Activated T-cell treated with anti-CD3 and anti-CD28 coated beads, Interleukin-2, amount 50 U/mL, for 72 hours (primary cell): ENCODE measurements around the gene CYP2S1. TPM values are rescaled to one million over a fixed set of nuclear protein-coding genes. Genes with fewer than 3 reads are reported as not detected.

Experiments
- ATAC-seq, 2 donors: fragments of 150-1000 bp; cut with Tn5 transposase; replicated peaks in 1 of 2; 2 replicates each; pipeline ENCODE4 v1.10.0; 2021; ENCODE audit warnings: moderate library complexity in 2 of 2, mild to moderate bottlenecking in 1 of 2
- DNase-seq, 2 donors: peaks; one replicate each; pipeline ENCODE4 v3.0.0; 2021 to 2022; ENCODE audit warnings: mixed read lengths in 1 of 2
- H3K27ac Mint-ChIP-seq: one replicate; pipeline ENCODE4 v1.8.0; 2022; ENCODE audit warnings: mild to moderate bottlenecking, moderate library complexity, mixed read lengths
- H3K27me3 Mint-ChIP-seq: one replicate; pipeline ENCODE4 v1.8.0; 2022; ENCODE audit warnings: low read depth, mixed read lengths
- H3K36me3 Mint-ChIP-seq, 2 donors: one replicate each; pipeline ENCODE4 v1.8.0; 2022; ENCODE audit warnings: mixed read lengths in 2 of 2, mild to moderate bottlenecking in 1 of 2; ENCODE audit not compliant: insufficient read depth in 2 of 2
- H3K4me1 Mint-ChIP-seq: one replicate; pipeline ENCODE4 v1.8.0; 2022; ENCODE audit warnings: low read depth, mixed read lengths
- H3K4me3 Mint-ChIP-seq, 2 donors: one replicate each; pipeline ENCODE4 v1.8.0; 2022; ENCODE audit warnings: mild to moderate bottlenecking in 2 of 2, mixed read lengths in 2 of 2, moderate library complexity in 2 of 2
- H3K9me3 Mint-ChIP-seq, 2 donors: one replicate each; pipeline ENCODE4 v1.8.0; 2022; ENCODE audit warnings: mixed read lengths in 2 of 2
- total RNA-seq, 2 donors: library from RNA; stranded (reverse); gene quantifications; one replicate each; pipeline ENCODE4 v1.2.3, GENCODE V29; 2022

CYP2S1 gene
- total RNA-seq, 2 donors from 2014 or later, result 0.35 to 1.2 TPM

GRCh38 chr19:41239363-41239762, 46.3 kb downstream of the CYP2S1 start:
- Mint-ChIP-seq H3K27ac (no peak overlapping the region), H3K9me3 (no peaks in the 10 kb centered on the region), H3K36me3 (no peaks in the 10 kb centered on the region), H3K27me3 (no peaks in the 10 kb centered on the region), H3K4me3 (no peak overlapping the region), H3K4me1 (no peaks in the 10 kb centered on the region)
- no peak for DNase-seq
- ATAC-seq, result no peak

- DNase-seq (no peak), ATAC-seq (no peak)
- Mint-ChIP-seq H3K36me3 (no peaks in the 10 kb centered on the region), H3K27me3 (no peaks in the 10 kb centered on the region), H3K27ac (no peak overlapping the region), H3K9me3 (no peaks in the 10 kb centered on the region), H3K4me1 (no peaks in the 10 kb centered on the region), H3K4me3 (no peak overlapping the region)
These were observed 47.0 kb downstream of the CYP2S1 start for GRCh38 chr19:41239961-41240574.

GRCh38 chr19:41241859-41242258, 48.8 kb downstream of the CYP2S1 start:
- no peak for ATAC-seq
- no peaks in the 10 kb centered on the region for H3K9me3 Mint-ChIP-seq
- DNase-seq, result no peak
- H3K36me3 Mint-ChIP-seq, result no peaks in the 10 kb centered on the region
- H3K27me3 Mint-ChIP-seq, result no peaks in the 10 kb centered on the region
- H3K27ac Mint-ChIP-seq, result no peak overlapping the region
- no peak overlapping the region for H3K4me3 Mint-ChIP-seq
- H3K4me1 Mint-ChIP-seq, result no peaks in the 10 kb centered on the region

GRCh38 chr19:41244117-41244516, 51.1 kb downstream of the CYP2S1 start:
- no peak overlapping the region for H3K27ac Mint-ChIP-seq
- no peaks in the 10 kb centered on the region for H3K4me1 Mint-ChIP-seq
- no peak for ATAC-seq
- H3K36me3 Mint-ChIP-seq, result no peaks in the 10 kb centered on the region
- no peaks in the 10 kb centered on the region for H3K27me3 Mint-ChIP-seq
- H3K9me3 Mint-ChIP-seq, result no peaks in the 10 kb centered on the region
- H3K4me3 Mint-ChIP-seq, result no peak overlapping the region
- DNase-seq, result no peak

GRCh38 chr19:41245843-41246242, 52.8 kb downstream of the CYP2S1 start:
- no peaks in the 10 kb centered on the region for H3K27me3 Mint-ChIP-seq
- DNase-seq (no peak), ATAC-seq (no peak)
- no peak overlapping the region for H3K27ac Mint-ChIP-seq
- no peaks in the 10 kb centered on the region for H3K36me3 Mint-ChIP-seq
- H3K4me3 Mint-ChIP-seq, result no peak overlapping the region
- no peaks in the 10 kb centered on the region for H3K4me1 Mint-ChIP-seq
- H3K9me3 Mint-ChIP-seq, result no peaks in the 10 kb centered on the region

- Mint-ChIP-seq H3K9me3 (no peaks in the 10 kb centered on the region), H3K4me3 (no peak overlapping the region), H3K4me1 (no peaks in the 10 kb centered on the region), H3K27me3 (no peaks in the 10 kb centered on the region), H3K27ac (no peak overlapping the region), H3K36me3 (no peaks in the 10 kb centered on the region)
- ATAC-seq (no peak), DNase-seq (no peak)
These were observed 55.9 kb downstream of the CYP2S1 start for GRCh38 chr19:41248895-41249294.

GRCh38 chr19:41249707-41250423, 56.8 kb downstream of the CYP2S1 start:
- Mint-ChIP-seq H3K9me3 (no peaks in the 10 kb centered on the region), H3K27me3 (no peaks in the 10 kb centered on the region), H3K27ac (no peak overlapping the region), H3K36me3 (no peaks in the 10 kb centered on the region), H3K4me3 (no peak overlapping the region), H3K4me1 (no peaks in the 10 kb centered on the region)
- DNase-seq, result no peak
- no peak for ATAC-seq

GRCh38 chr19:41253660-41254059, 60.6 kb downstream of the CYP2S1 start:
- DNase-seq (no peak), ATAC-seq (no peak)
- no peaks in the 10 kb centered on the region for H3K36me3 Mint-ChIP-seq
- no peaks in the 10 kb centered on the region for H3K27me3 Mint-ChIP-seq
- no peak overlapping the region for H3K4me3 Mint-ChIP-seq
- H3K27ac Mint-ChIP-seq, result no peak overlapping the region
- no peaks in the 10 kb centered on the region for H3K9me3 Mint-ChIP-seq
- no peaks in the 10 kb centered on the region for H3K4me1 Mint-ChIP-seq

GRCh38 chr19:41255171-41255570, 62.2 kb downstream of the CYP2S1 start:
- no peaks in the 10 kb centered on the region for H3K4me1 Mint-ChIP-seq
- no peak overlapping the region for H3K4me3 Mint-ChIP-seq
- H3K27ac Mint-ChIP-seq, result no peak overlapping the region
- no peaks in the 10 kb centered on the region for H3K27me3 Mint-ChIP-seq
- no peak for DNase-seq
- no peaks in the 10 kb centered on the region for H3K9me3 Mint-ChIP-seq
- ATAC-seq, result no peak
- no peaks in the 10 kb centered on the region for H3K36me3 Mint-ChIP-seq

Other genes with a start within 250 kb of the CYP2S1 start
- not detected for gene CYP2B6, start 201.9 kb upstream of the CYP2S1 start, total RNA-seq
- gene CYP2A13, start 104.8 kb upstream of the CYP2S1 start, total RNA-seq, result not detected
- gene CYP2F1, start 78.8 kb upstream of the CYP2S1 start, total RNA-seq, result not detected
- gene AXL, start 26.0 kb downstream of the CYP2S1 start, total RNA-seq, result under 1 TPM; 0.17 to 0.44 TPM
- gene HNRNPUL1, start 71.2 kb downstream of the CYP2S1 start, total RNA-seq, result 100 to 1,000 TPM; 276 to 351 TPM
- 10 to 100 TPM; 28.8 to 33.4 TPM for gene CCDC97, start 117.0 kb downstream of the CYP2S1 start, total RNA-seq
- 10 to 100 TPM; 93.5 to 94.2 TPM for gene TGFB1, start 160.7 kb downstream of the CYP2S1 start, total RNA-seq
- 1 to 10 TPM; 6.4 to 7.7 TPM for gene B9D2, start 170.9 kb downstream of the CYP2S1 start, total RNA-seq
- gene TMEM91, start 183.3 kb downstream of the CYP2S1 start, total RNA-seq, result 10 to 100 TPM; 12.3 to 12.8 TPM
- gene EXOSC5, start 204.1 kb downstream of the CYP2S1 start, total RNA-seq, result 10 to 100 TPM; 30.3 to 30.7 TPM
- 10 to 100 TPM; 18.4 to 21.6 TPM for gene BCKDHA, start 204.6 kb downstream of the CYP2S1 start, total RNA-seq
- gene B3GNT8, start 234.2 kb downstream of the CYP2S1 start, total RNA-seq, result 1 to 10 TPM in 1 of 2 donors, not detected in 1; 1.1 TPM
- 10 to 100 TPM; 59.9 to 66.6 TPM for gene DMAC2, start 246.7 kb downstream of the CYP2S1 start, total RNA-seq
- not detected for gene ERICH4, start 249.9 kb downstream of the CYP2S1 start, total RNA-seq